GM19468 (cell line): ENCODE data around the gene FGF18.

Experiments
- ATAC-seq: cut with Tn5 transposase; IDR thresholded peaks from one replicate; pipeline ENCODE4 v1.9.1; 2021; ENCODE audit warnings: mild to moderate bottlenecking, moderate library complexity, moderate number of reproducible peaks; ENCODE audit not compliant: unreplicated experiment; ENCODE audit errors: extremely low read depth

FGF18 gene

DNA sequence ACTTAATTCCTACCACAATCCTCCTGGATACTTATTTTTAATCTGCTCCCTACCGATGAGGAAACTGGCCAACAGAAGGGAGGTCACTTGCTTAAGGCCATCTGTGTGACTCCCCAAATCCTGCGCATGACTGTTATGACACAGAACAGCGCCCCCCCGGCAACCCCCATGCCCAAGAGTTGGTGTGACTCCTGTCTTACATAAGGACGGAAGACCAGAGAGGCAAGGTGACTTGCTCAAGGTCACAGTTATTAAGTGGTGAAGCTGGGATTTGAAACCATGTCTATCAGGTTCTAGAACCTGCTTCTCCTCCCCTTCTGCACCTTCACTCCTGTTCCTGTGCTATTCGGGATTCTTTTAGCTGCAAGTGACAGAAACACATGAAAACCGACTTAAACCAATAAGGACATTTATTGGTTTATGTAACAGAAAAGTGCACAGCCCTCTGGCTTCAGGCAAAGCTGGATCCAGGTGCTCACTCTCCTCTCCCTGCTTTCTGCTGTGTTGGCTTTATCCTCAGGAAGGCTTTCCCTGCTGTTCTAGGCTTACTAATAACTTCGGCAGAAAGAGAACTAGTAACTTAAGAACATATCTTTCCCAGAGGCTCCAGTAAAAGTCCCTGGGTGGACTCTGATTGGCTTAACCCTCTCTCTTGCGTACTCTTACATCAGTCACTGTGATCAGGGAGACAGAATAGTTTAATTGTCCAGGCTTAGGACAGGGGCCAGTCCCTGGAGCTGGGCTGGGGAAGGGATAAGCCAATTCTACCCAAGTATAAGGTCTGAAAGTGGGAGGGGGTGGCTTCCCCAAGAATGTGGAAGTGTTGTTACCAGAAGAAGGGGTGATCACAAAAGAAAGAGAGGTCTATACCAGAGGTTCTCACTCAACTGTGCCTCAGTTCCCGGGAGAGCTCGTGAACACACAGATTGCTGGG lies 43.7 kb downstream of the FGF18 start:
- no peak for ATAC-seq

DNA sequence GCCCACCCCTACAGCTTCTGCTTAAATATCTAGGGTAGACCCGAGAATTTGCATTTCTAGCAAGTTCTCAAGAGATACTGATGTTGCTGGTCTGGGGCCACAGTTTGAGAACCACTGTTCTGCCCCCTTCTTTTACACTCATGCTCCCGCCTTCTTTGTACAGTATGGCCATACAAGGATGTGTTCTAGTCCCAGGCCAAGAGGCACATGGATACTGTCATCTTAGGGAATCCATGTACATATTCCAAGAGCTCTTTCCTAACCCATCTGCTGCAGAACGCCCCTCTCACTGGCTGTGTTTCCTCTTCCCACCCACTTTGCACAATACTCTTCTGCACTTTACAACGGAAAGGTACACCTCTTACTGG lies 44.4 kb downstream of the FGF18 start:
- no peak for ATAC-seq

DNA sequence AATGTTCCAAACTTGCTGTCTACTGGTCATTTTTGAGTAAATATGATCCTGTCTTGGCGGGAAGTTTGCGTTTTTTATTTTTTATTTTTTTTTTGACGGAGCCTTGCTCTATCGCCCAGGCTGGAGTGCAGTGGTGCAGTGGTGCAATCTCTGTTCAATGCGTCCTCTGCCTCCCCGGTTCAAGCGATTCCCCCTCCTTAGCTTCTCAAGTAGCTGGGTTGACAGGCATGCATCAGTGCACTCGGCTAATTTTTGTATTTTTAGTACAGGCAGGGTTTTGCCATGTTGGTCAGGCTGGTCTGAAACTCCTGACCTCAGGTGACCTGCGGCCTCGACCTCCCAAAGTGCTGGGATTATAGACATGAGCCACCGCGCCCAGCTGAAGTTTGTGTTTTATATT lies 45.4 kb downstream of the FGF18 start:
- no peak for ATAC-seq

DNA sequence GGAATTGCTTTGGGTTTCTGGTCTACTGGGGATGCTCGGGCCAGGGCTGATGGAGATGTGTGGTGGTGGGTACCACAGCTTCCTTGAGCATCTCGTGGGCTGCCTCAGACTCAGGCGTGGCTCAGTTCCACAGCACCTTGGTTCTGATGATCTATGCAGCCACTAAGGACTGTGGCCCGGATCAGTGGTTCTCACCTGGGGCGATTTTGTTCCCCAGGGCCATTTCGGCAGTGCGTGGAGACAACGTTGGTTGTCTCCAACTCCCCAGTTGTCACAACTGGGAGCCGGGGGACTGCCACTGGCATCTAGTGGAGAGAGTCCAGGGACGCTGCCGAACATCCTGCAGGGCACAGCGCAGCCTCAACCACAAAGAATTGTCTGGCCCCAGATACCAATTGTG lies 47.7 kb downstream of the FGF18 start:
- no peak for ATAC-seq

DNA sequence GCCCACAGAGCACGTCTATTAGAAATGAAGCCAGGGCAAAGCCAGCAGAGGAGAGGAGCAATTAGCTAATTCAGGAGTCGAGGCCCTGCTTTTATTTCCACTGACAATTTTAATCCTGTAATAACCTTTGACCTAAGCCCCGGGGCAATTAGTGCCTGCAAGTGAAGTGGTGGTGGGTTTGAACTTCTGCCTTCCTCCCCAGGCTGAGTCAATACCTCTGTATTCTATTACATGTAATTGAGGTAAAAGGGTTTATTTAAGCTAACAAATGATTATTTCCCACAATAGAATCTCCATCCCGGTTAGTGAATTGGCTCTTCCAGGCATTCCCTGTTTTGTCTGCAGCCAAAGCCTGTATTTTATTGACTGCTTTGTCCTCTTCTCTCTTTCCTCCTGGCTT lies 49.9 kb downstream of the FGF18 start:
- no peak for ATAC-seq

DNA sequence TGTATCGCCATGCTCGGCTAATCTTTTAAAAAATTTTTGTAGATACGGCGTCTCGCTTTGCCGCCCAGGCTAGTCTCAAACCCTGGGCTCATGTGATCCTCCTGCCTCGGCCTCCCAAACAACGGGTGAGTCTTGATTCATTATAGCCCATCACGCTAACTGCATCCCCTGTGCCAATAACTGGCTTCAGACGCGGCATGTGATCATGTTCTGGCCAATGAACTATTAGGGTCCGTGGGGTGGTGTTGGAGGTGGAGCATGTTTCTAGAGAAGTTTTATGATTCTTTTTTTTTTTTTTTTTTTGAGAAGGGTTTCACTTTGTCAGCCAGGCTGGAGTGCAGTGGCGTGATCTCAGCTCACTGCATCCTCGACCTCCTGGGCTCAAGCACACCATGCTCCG lies 51.0 kb downstream of the FGF18 start:
- no peak for ATAC-seq

DNA sequence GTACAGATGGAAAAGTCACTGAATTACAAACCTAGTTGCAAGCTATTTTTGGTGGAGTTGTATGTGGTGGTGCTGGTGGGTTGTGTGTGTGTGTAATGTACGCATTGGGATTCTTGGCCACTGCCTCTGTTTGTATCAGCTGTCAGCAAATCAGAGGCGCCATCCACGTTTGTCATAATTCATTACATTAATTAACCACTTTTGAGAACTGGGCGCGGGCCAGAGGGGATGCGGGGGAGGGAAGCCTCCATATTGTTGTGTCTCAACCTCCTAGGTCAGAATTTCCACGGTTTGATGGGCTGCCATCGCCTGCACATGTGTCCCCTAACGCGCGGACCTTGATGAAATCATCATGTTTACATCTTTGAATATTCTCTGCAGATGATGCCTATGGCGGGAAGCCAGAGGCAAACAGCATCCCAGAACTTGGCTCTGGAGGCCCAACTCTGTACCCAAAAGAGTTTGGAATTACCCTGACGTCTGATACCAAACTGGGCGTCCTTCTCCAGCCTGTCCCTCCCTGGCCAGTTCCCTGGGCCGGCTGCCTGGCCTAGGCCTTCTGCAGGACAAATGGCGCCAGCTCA lies 54.9 kb downstream of the FGF18 start:
- no peak for ATAC-seq

DNA sequence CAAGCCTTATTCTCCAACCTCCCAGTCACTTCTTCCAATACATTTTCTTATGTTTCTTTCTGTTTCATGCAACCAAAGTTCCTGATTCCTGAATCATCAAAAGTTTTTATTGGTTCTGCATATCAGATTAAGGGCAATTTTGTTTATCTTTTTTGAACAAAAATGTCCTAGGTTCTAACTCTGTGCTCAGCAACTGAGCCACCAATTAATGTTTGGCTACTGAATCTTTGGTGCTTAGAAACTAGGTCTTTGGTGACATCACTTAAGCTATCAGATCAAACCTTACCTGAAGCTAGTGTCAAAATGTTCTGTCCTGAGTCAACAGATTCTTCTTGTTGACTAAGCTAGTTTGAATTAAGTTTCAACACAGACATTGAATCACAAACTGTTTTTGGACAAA lies 56.1 kb downstream of the FGF18 start:
- ATAC-seq = no peak

DNA sequence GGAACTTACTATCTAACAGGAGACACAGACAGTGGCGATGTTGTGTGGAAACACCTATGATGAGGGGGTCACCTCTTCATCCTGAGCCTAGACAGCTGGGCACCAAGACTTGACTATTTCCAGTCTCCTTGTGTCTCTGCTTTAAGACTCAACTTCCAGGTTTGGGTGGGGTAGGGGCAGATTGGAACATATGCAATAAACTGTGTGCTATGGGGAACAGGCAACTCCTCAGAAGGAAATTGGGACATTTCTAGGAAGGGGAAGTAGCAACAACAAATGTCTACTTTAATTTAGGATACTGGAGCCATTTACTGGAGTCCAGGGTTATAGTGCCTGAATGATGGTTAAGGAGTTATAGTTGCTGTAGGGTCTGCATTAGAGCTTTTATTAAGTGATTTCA lies 57.3 kb downstream of the FGF18 start:
- no peak for ATAC-seq

DNA sequence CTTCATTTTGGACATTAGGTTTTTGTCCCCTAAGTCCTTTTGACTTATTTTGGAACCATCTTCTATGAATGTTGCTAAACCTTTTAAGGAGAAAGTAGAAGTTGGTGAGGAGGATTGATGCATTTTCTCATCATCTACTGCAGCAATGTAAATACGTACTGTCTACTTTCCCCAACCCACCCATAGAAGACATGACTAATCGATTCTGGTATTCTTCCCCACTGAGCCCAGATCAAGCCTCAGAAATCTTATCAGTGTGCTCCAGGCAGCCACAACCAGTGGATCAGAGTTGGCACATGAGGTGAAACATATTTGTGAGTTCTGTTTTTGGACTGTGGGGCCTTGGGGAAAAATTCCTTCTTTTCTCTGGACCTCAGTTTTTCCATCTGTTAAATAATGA lies 57.7 kb downstream of the FGF18 start:
- no peak for ATAC-seq

DNA sequence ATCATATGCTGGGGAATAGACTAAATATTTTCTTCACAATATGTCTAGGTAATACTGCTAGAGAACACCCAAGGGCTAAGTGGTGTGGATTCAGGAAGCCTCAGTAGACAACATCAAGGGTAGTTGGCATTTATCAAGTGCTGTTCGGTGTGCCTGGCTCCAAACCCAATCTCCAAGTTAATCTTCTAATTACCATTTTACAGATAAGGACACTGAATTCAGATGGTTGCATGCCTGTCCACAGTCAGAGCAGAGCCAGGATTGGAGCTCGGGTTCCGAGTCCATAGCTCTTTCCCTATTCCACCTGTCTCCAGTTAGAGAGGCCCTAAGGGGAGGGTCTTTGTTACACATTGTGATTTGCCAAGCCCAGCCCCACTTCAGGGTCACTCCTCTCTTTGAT lies 58.2 kb downstream of the FGF18 start:
- no peak for ATAC-seq

DNA sequence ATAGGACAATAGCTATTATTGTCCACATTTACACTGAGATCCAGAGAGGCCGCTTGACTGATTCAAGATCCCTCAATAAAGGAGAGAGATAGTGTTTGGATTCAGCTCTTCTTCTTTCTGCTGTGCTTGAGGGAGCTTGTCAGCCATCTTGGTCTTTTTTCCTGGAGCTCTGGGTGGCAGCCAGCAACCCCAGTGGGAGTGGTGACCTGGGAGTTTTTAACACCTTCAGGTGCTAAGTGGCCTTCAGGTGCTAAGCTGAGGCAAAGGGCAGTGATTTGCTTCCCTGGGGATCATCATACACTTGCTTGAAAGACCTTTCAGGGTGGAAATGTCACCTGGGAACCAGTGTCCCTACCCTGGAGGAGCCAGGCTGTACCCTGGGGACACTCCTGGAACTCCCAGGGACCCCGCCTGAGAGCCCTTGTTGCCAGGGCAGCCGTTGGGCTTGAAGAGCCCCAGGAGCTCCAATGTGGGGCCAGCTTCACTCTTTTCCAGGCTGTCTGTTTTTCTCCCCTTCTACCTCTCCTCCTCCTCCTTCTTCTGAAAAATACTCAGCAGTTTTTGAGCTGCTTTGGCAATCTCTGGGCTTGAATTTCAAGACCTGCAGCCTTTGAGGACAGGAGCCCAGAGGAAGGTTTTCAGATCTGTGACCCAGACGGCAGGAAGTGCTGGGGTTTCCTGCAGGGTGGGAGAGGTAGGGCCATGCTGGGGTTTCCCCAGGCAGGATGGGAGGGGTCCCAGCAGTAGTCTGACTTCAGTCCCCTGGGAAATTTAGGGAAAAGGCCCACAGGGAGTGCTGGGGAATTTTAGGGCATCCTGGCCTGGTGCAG lies 59.7 kb downstream of the FGF18 start:
- no peak for ATAC-seq

DNA sequence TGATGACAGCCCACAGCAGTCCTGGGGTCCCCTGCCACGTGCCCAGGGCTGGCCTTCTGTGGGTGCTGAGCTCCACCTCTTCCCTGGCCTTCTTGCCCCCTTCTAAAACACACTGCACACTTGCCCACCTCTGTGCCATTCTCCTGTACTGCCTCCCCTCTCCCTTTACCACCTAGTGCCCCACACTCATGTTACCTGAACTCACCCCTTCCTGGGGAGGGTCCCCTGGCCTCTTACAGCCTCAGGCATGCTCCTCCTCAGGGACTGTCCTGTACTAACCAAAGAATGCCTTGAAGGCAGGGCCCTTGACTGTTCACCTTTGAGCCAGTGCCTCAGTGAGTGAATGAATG lies 60.3 kb downstream of the FGF18 start:
- no peak for ATAC-seq

DNA sequence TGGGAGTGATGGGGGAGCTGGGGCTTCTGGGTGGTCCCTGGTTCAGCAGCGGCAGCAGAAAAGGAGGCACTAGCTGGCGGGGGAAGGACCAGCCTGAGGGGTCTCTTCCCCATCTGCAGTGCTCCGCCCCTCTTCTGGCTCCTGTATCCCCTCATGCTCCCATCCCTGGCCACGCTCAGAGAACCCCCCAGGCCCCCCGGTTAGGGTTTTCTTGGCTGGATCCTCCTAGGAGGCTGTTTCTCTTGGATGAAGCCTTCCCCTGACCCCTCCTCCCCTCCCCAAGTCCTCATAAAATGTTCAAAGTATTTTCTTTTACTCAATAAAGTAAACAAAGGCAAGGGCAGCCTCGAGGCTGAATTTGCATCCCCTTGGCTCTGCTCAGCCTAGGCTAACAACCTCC lies 60.8 kb downstream of the FGF18 start:
- no peak for ATAC-seq

DNA sequence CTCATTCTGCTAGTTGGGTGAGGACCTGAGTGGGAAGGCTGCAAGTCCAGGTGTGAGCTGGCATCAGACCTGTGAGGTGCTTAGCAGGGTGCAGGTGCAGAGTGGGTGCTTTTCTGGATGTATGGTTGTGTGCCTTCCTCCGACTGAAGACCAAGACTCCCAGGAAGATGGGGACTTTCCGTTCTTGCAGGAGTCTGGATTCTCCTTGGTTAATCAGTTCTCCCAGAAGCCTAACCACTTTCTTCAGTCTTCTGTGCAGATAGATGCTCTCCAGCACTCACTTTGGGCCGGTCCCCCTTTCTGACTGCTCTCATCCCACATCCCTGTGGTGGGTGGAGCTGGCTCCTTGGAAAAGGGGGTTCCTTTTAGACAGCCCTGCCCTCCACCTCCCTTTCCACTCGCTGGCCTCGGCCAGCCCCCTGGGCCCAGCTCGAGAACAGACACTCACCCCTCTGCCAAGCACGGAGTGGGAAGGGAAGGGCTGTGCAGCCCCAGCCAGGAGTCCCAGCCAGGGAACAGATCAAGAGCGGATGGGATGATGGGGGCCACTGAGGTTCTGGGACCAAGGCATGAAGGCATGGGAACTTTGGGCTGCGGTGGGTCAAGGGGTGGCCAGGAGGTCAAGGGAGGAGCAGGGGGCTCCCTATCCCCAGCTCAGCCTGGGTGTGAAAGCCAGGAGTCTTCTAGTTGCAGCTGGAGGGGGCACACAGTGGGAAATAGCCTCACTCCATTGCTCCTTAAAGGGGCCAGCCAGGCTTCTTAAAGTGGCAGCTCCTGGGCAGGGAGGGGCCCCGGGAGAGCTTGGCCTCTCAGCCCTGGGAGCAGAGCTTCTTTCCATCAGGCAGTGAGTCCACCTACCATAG lies 62.4 kb downstream of the FGF18 start:
- ATAC-seq = no peak

DNA sequence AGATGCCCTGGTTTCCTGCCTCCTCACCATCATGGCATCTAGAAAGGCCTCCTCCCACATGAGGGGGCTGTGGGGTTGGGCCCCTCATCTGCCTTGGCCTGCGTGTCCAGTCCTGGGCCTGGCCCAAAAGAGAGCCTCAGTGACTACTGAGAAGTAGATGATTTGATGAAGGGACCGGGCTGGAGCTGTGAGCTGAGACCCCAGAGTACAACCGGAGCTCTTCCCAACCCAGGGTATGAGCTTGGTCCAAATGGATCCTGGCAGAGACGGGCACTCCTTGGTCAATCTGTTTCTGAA lies 62.9 kb downstream of the FGF18 start:
- ATAC-seq = no peak

DNA sequence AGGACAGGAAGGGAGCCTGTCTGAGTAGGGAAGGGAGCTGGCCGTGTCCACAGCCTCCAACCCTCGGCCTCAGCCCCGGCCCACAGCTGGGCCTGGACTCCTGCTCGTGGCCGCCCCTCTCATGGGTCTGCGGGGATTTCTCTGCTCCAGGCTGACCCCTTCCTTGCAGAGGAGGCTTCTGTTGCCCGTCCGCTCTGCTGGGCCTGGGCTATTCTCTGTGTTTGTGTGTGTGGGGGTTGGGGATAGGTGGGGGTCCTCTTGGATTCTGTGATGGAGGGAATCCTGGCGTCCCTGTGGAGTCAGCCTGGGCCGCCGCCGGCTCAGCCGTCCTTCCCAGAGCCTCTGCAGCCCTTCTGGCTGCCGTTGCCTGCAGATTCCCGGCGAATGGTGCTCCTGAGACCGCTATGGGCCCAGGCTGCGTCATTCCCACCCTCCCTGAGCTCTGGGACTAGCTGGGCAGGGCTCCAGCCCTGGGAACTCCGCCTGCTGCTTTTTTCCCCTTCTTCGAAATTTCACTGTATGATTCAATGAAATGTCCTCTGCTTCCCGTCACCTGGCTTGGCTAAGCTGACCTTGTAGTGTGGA lies 64.2 kb downstream of the FGF18 start:
- ATAC-seq = no peak

DNA sequence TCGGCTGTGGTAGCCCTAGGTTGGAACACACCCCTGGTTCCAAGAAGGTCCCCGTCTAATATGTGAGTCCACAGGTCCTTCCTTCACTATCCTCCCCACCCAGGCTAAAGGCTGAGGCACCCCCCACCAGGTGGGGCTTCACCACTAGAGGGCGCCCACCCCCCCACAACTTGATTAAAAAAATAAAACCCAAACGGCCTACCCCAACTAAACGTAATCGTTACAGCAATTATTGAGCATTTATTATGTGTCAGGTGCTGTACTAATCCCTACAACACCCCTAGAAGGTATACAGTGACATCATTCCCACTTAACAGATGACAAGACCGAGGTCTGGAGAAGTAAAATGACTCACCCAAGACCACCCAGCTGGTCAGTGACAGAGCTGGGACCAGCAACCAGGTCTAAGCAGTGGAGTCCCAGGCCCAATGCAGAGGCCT lies 65.0 kb downstream of the FGF18 start:
- no peak for ATAC-seq

DNA sequence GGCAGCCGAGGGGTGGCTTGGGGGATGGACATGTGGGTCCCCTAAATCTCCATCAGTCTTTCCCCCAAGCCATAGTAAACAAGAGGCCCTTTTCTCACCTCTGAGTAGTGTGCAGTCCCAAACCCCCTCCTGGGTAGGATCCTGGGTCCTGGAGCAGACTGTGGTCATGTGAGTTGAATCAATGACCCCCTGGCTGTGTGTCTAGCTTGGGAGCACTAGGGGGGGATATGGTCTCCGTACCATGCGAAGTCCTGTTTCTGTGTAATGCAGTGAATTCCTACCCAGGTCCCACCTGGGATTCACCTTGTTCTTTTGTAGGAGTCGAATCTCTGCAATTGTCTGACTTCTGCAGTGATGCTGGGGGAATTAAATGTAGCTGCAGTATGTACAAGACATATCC lies 66.2 kb downstream of the FGF18 start:
- ATAC-seq = no peak

DNA sequence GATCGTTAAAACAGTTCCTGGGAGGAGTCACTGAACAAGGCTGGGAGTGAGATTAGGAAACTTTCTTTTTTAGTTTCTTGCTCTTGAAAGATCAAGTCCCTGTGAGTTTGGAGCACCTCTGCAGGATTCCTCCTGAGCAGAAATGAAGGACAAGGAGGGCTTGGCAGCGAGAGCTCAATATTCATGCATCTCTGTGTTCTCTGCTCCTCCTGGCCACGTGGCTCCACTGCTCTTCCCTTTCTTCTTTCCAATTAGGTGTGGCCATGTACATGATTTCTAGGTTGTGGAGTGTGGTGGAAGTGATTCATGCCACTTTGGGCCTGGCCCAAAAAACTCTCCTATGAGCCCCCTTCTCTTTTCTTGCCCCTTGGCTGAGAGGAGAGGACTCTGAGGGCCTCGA lies 67.2 kb downstream of the FGF18 start:
- ATAC-seq = no peak
